ENCODE measurements around the gene LDLRAD4. TPM values are rescaled to one million over a fixed set of nuclear protein-coding genes. Genes with fewer than 3 reads are reported as not detected.

LDLRAD4 gene
- total RNA-seq, 1 donor from 2014 or later, result 1.4 TPM

DNA sequence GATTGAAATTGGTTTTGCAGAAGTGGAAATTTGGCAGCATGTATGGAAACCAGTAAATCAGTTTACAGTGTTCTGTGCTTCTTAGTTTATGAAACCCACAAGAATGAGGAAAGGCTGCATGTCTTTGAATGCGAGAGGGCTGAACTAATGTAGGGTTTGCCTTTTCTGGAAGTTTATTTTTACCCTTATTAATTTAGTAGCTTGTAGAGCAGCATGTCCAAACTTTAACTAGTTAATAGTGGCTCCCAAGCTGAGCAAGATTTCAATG, 50.4 kb downstream of the LDLRAD4 start:
- no peak for DNase-seq (ENCODE audit: low read depth, low spot score)
- H3K27me3 Mint-ChIP-seq (ENCODE audit: low read depth), result no peaks in the 10 kb centered on the region
- H3K4me1 Mint-ChIP-seq, result peaks cover 34% of the 10 kb centered on the region
- H3K4me3 Mint-ChIP-seq, result peak overlapping the region; percentile 38
- H3K9me3 Mint-ChIP-seq, result no peaks in the 10 kb centered on the region
- peak overlapping the region; percentile 78 for H3K27ac Mint-ChIP-seq (ENCODE audit: unreplicated experiment)
- H3K36me3 Mint-ChIP-seq (ENCODE audit: low read depth), result no peaks in the 10 kb centered on the region
- TF ChIP-seq CTCF (conservative IDR thresholded peaks at IDR 0.05), result no peak

GRCh38 chr18:13269521-13270011, 51.0 kb downstream of the LDLRAD4 start:
- Mint-ChIP-seq H3K4me3 (no peak overlapping the region), H3K27ac (ENCODE audit: unreplicated experiment) (no peak overlapping the region), H3K9me3 (no peaks in the 10 kb centered on the region), H3K4me1 (peaks cover 39% of the 10 kb centered on the region), H3K36me3 (ENCODE audit: low read depth) (no peaks in the 10 kb centered on the region), H3K27me3 (ENCODE audit: low read depth) (no peaks in the 10 kb centered on the region)
- no peak for DNase-seq (ENCODE audit: low read depth, low spot score)
- no peak for TF ChIP-seq CTCF (conservative IDR thresholded peaks at IDR 0.05)

GRCh38 chr18:13270279-13270855, 51.8 kb downstream of the LDLRAD4 start:
- no peak for TF ChIP-seq CTCF (conservative IDR thresholded peaks at IDR 0.05)
- Mint-ChIP-seq H3K4me1 (peaks cover 39% of the 10 kb centered on the region), H3K9me3 (no peaks in the 10 kb centered on the region), H3K36me3 (ENCODE audit: low read depth) (no peaks in the 10 kb centered on the region), H3K27me3 (ENCODE audit: low read depth) (no peaks in the 10 kb centered on the region), H3K27ac (ENCODE audit: unreplicated experiment) (no peak overlapping the region), H3K4me3 (no peak overlapping the region)
- DNase-seq (ENCODE audit: low read depth, low spot score), result no peak

DNA sequence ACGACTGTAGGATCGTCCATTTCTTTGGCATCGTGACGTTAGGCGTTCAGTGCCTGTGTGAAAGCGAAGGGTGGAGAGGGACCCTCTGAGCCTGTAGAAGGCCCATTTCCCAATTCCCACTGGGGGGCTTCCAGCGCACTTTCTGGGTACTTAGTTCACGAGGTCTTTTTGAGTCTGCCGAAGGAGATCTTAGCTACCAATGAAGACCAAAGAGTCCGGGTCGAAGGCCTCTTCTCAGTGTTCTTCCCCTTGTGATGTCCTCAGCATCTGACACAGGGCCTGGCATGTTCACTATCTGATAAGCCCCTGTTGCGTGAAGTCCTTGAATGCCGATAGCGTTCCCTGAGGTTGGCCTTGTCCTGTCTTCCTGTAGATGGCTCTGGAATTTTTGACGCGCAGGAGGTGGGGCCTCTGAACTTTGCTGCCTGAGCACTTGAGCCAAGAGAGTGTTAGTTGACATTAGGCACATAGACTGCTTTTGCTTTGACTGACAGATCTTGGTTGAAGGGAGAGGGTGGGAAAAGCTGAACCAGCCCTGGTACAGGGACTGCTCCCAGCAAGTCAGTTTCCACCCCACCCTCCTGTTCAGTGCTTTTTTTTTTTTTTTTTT, 52.8 kb downstream of the LDLRAD4 start:
- no peaks in the 10 kb centered on the region for H3K9me3 Mint-ChIP-seq
- H3K27ac Mint-ChIP-seq (ENCODE audit: unreplicated experiment), result no peak overlapping the region
- no peaks in the 10 kb centered on the region for H3K36me3 Mint-ChIP-seq (ENCODE audit: low read depth)
- no peaks in the 10 kb centered on the region for H3K27me3 Mint-ChIP-seq (ENCODE audit: low read depth)
- TF ChIP-seq CTCF (conservative IDR thresholded peaks at IDR 0.05), result no peak
- no peak for DNase-seq (ENCODE audit: low read depth, low spot score)
- H3K4me3 Mint-ChIP-seq, result no peak overlapping the region
- peaks cover 39% of the 10 kb centered on the region for H3K4me1 Mint-ChIP-seq

DNA sequence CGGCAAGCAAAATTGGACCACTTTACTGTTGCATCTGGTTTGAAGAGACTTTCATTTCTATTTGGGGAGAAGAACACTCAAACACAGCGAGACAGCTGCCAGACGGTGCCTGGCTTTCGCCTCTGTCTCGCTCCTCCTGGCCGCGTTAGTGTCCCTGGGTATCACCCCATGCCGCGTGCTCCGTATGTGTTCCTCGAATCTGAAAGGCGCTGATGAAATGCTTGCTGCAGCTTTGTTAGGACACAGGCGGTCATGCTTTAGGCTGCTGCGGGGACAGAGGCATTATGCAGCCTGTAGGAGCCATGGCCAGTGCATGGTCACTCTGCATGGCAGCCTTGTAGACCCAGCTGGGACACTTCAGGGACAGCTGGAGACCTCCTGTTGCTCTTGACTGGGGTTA, 53.9 kb downstream of the LDLRAD4 start:
- Mint-ChIP-seq H3K9me3 (no peaks in the 10 kb centered on the region), H3K4me3 (no peak overlapping the region), H3K4me1 (peaks cover 29% of the 10 kb centered on the region), H3K27ac (ENCODE audit: unreplicated experiment) (no peak overlapping the region), H3K27me3 (ENCODE audit: low read depth) (no peaks in the 10 kb centered on the region), H3K36me3 (ENCODE audit: low read depth) (no peaks in the 10 kb centered on the region)
- TF ChIP-seq CTCF (conservative IDR thresholded peaks at IDR 0.05), result no peak
- no peak for DNase-seq (ENCODE audit: low read depth, low spot score)

Data from neural crest cell (in vitro differentiated cells).